ENCODE measurements around the gene NSUN7. TPM values are rescaled to one million over a fixed set of nuclear protein-coding genes. Genes with fewer than 3 reads are reported as not detected.

Gene NSUN7
- total RNA-seq, 2 donors from 2014 or later = 6.8 to 21.8 TPM

GRCh38 chr4:40713798-40714197 lies 36.0 kb upstream of the NSUN7 start:
- no peak for TF ChIP-seq CTCF (IDR thresholded peaks at IDR 0.05)
- no peak for ATAC-seq (ENCODE audit: insufficient number of reproducible peaks, low FRiP score, low read depth)
- H3K36me3 ChIP-seq = no peaks in the 10 kb centered on the region
- H3K9me3 ChIP-seq = no peaks in the 10 kb centered on the region
- H3K4me1 ChIP-seq (ENCODE audit: control insufficient read depth in 1 of 2, low read depth in 2 of 2) = no peaks in the 10 kb centered on the region
- no peak for DNase-seq (ENCODE audit: low spot score)
- H3K27ac ChIP-seq = no peak overlapping the region
- H3K27me3 ChIP-seq (replicated peaks; ENCODE audit: insufficient read depth) = no peaks in the 10 kb centered on the region
- H3K4me3 ChIP-seq = no peak overlapping the region

DNA sequence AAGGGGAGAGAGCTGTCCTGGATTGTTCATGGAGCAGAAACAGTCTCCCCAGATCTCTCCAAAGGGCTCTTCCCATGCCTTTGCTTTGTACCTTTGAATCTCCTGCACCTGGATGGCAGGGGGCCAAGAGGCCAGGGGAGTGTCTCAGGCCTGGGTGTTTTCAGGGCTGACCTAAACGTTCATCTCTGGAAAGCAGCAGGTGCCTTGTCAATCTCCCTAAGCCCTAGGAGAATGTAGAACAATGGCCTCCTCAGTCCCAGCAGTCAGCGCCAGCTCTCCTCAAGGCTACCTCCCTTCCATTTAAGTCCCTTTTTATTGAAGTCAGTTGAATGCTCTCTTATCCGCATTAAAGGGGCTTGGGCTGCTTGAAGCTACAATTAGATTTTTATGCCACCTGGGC lies 31.2 kb upstream of the NSUN7 start:
- H3K4me3 ChIP-seq = no peak overlapping the region
- H3K9me3 ChIP-seq = no peaks in the 10 kb centered on the region
- no peaks in the 10 kb centered on the region for H3K4me1 ChIP-seq (ENCODE audit: control insufficient read depth in 1 of 2, low read depth in 2 of 2)
- TF ChIP-seq CTCF (IDR thresholded peaks at IDR 0.05) = no peak
- DNase-seq (ENCODE audit: low spot score) (no peak), ATAC-seq (ENCODE audit: insufficient number of reproducible peaks, low FRiP score, low read depth) (no peak)
- no peaks in the 10 kb centered on the region for H3K36me3 ChIP-seq
- H3K27me3 ChIP-seq (replicated peaks; ENCODE audit: insufficient read depth) = no peaks in the 10 kb centered on the region
- H3K27ac ChIP-seq = no peak overlapping the region

- no peak for ATAC-seq (ENCODE audit: insufficient number of reproducible peaks, low FRiP score, low read depth)
Measured at GRCh38 chr4:40719008-40719623, 30.6 kb upstream of the NSUN7 start.

DNA sequence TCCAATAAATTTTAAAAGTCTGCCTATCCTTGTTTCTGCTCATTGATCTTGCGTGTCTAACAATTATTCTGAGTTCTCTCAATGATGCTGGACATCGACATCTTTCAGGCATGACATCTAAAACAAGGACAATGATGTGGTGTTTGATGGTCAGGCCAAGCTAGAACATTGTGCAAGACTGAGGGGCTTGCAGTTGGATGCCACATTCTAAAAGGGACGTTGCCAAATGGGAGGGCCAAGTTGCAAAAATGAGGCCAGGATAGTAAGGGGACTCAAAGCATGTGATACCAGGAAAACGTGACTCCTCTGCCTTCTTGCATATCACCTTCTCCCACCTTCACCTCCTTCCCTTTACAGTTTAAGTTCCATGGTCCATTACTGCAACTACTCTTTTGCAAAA lies 29.4 kb upstream of the NSUN7 start:
- Histone ChIP-seq H3K4me3 (no peak overlapping the region), H3K9me3 (no peaks in the 10 kb centered on the region), H3K4me1 (ENCODE audit: control insufficient read depth in 1 of 2, low read depth in 2 of 2) (no peaks in the 10 kb centered on the region), H3K27ac (no peak overlapping the region), H3K27me3 (replicated peaks; ENCODE audit: insufficient read depth) (no peaks in the 10 kb centered on the region), H3K36me3 (no peaks in the 10 kb centered on the region)
- TF ChIP-seq CTCF (IDR thresholded peaks at IDR 0.05) = no peak
- DNase-seq (ENCODE audit: low spot score) (no peak), ATAC-seq (ENCODE audit: insufficient number of reproducible peaks, low FRiP score, low read depth) (no peak)

More at GRCh38 chr4:40719008-40719623, 30.6 kb upstream of the NSUN7 start:
- Histone ChIP-seq H3K27me3 (replicated peaks; ENCODE audit: insufficient read depth) (no peaks in the 10 kb centered on the region), H3K9me3 (no peaks in the 10 kb centered on the region), H3K4me3 (no peak overlapping the region), H3K4me1 (ENCODE audit: control insufficient read depth in 1 of 2, low read depth in 2 of 2) (no peaks in the 10 kb centered on the region), H3K27ac (no peak overlapping the region), H3K36me3 (no peaks in the 10 kb centered on the region)
- no peak for DNase-seq (ENCODE audit: low spot score)
- no peak for TF ChIP-seq CTCF (IDR thresholded peaks at IDR 0.05)

- H3K4me3 ChIP-seq = no peak overlapping the region
- H3K9me3 ChIP-seq = no peaks in the 10 kb centered on the region
- ATAC-seq (ENCODE audit: insufficient number of reproducible peaks, low FRiP score, low read depth) (no peak), DNase-seq (ENCODE audit: low spot score) (no peak)
- H3K4me1 ChIP-seq (ENCODE audit: control insufficient read depth in 1 of 2, low read depth in 2 of 2) = no peaks in the 10 kb centered on the region
- H3K36me3 ChIP-seq = no peaks in the 10 kb centered on the region
- H3K27me3 ChIP-seq (replicated peaks; ENCODE audit: insufficient read depth) = no peaks in the 10 kb centered on the region
- TF ChIP-seq CTCF (IDR thresholded peaks at IDR 0.05) = no peak
- no peak overlapping the region for H3K27ac ChIP-seq
Measured at GRCh38 chr4:40720916-40721315, 28.8 kb upstream of the NSUN7 start.

All from thoracic aorta (tissue), 2 donors.